ENCODE data around the gene AMIGO2.

DNA sequence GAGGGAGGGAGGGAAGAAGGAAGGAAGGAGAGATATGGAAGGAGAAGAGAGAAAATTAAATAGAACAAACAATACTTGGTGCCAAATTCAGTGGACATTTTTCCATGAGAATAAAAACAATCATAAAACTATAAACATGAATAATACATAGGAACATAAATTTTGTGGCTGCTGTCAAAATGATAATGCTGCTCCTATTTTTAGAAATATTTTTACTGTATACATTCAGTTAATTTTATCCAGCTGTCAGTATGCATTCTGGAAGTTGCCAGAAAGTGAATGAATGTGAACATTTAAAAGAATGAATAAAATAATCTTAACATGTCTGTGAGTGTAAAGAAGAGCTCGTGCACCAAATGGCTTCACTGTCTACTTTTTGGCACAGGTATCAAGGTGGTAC, 14.2 kb downstream of the AMIGO2 start:
- TF ChIP-seq CTCF (IDR thresholded peaks at IDR 0.05) (no peak), POLR2A (IDR thresholded peaks at IDR 0.05) (no peak)
